AG04449 (cell line): ENCODE results near the gene MARS2.

Experiments
- CTCF ChIA-PET: fragments of 350-600 bp; formaldehyde crosslinking; extraction: SDS; loops from one replicate; lab custom pipeline; 2021; ENCODE audit warnings: antibody characterized with exemption; lab: Yijun Ruan, JAX
- POLR2A ChIA-PET: fragments of 400-600, 350-600 bp; formaldehyde crosslinking; extraction: SDS; loops from one replicate; lab custom pipeline; 2020; ENCODE audit warnings: antibody characterized with exemption, inconsistent platforms; lab: Yijun Ruan, JAX
- DNase-seq: peaks from one replicate; pipeline ENCODE4 v3.0.0-alpha.2; 2010; ENCODE audit warnings: low read depth, low spot score
- H3K4me3 ChIP-seq: 2 replicates; pipeline ENCODE4 v1.5.1; 2011; ENCODE audit warnings: low read depth, mild to moderate bottlenecking, control low read depth, low read length
- TF ChIP-seq, protein P1 (sequence below): IDR thresholded peaks from one replicate; pipeline ENCODE4 v1.5.1; 2011; ENCODE audit warnings: mild to moderate bottlenecking, moderate library complexity, low read length, control low read depth, inconsistent platforms; ENCODE audit not compliant: insufficient read depth; ENCODE audit errors: missing control alignments

Gene MARS2

GRCh38 chr2:197740200-197740599 lies 35.0 kb downstream of the MARS2 start:
- ChIA-PET CTCF (no interaction called here), POLR2A (no interaction called here)
- H3K4me3 ChIP-seq: no peak overlapping the region
- DNase-seq: no peak
- TF ChIP-seq, protein P1, sequence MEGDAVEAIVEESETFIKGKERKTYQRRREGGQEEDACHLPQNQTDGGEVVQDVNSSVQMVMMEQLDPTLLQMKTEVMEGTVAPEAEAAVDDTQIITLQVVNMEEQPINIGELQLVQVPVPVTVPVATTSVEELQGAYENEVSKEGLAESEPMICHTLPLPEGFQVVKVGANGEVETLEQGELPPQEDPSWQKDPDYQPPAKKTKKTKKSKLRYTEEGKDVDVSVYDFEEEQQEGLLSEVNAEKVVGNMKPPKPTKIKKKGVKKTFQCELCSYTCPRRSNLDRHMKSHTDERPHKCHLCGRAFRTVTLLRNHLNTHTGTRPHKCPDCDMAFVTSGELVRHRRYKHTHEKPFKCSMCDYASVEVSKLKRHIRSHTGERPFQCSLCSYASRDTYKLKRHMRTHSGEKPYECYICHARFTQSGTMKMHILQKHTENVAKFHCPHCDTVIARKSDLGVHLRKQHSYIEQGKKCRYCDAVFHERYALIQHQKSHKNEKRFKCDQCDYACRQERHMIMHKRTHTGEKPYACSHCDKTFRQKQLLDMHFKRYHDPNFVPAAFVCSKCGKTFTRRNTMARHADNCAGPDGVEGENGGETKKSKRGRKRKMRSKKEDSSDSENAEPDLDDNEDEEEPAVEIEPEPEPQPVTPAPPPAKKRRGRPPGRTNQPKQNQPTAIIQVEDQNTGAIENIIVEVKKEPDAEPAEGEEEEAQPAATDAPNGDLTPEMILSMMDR: no peak
